Memory B cell (primary cell): ENCODE measurements around the gene BRSK2.
"Not testable (repeated sequence)": the region's sequence is repeated elsewhere in the genome, so short reads cannot be mapped to it uniquely, and the experiment has no call there.

Source experiments
- ATAC-seq: fragments of 150-1000 bp; cut with Tn5 transposase; 2 replicates; pipeline ENCODE4 v1.10.0; 2021; ENCODE audit warnings: low read depth, mild to moderate bottlenecking, moderate library complexity
- DNase-seq, 2 donors: peaks; one replicate each; pipeline ENCODE4 v3.0.0; 2022; ENCODE audit warnings: low spot score in 2 of 2
- H3K27ac Mint-ChIP-seq: one replicate; pipeline ENCODE4 v1.8.0; 2022; ENCODE audit warnings: mild to moderate bottlenecking, moderate library complexity, mixed read lengths
- H3K27me3 Mint-ChIP-seq: one replicate; pipeline ENCODE4 v1.8.0; 2022; ENCODE audit warnings: mixed read lengths
- H3K36me3 Mint-ChIP-seq: one replicate; pipeline ENCODE4 v1.8.0; 2022; ENCODE audit warnings: mild to moderate bottlenecking, mixed read lengths
- H3K4me1 Mint-ChIP-seq: one replicate; pipeline ENCODE4 v1.8.0; 2022; ENCODE audit warnings: mixed read lengths
- H3K4me3 Mint-ChIP-seq: one replicate; pipeline ENCODE4 v1.8.0; 2022; ENCODE audit warnings: mild to moderate bottlenecking, moderate library complexity, mixed read lengths
- H3K9me3 Mint-ChIP-seq: one replicate; pipeline ENCODE4 v1.8.0; 2022; ENCODE audit warnings: mixed read lengths

Gene BRSK2

GRCh38 chr11:1507381-1508140 lies 117.8 kb downstream of the BRSK2 start:
- no peak for DNase-seq
- Mint-ChIP-seq H3K27ac (no peak overlapping the region), H3K4me3 (no peak overlapping the region), H3K36me3 (peaks cover 1% of the 10 kb centered on the region), H3K9me3 (no peaks in the 10 kb centered on the region), H3K27me3 (no peaks in the 10 kb centered on the region), H3K4me1 (peaks cover 30% of the 10 kb centered on the region)
- no peak for ATAC-seq

- Mint-ChIP-seq H3K27me3 (no peaks in the 10 kb centered on the region), H3K9me3 (no peaks in the 10 kb centered on the region), H3K4me1 (peaks cover 33% of the 10 kb centered on the region), H3K4me3 (no peak overlapping the region), H3K36me3 (peaks cover 5% of the 10 kb centered on the region), H3K27ac (no peak overlapping the region)
- DNase-seq: no peak
- ATAC-seq: no peak
Measured at GRCh38 chr11:1508491-1508891, 118.8 kb downstream of the BRSK2 start.

DNA sequence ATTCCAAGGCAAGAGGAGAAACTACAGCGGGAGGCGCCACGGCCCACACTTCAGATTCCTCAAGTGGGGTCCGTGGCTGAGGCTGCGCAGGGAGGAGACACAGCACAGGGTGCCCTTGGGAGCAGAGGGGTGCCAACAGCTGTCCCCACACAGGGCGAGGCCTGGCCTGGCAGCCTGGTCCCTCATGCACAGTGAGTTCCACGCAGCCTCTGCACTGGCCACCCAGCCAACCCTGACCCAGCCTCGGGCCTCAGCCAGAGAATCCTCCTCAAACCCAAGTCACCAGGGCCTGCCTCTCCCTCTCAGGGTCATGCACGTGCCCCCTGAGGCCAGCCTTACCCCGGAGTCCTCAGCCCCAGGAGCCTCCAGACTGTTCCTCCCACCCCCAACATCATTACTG lies 119.3 kb downstream of the BRSK2 start:
- no peak for DNase-seq
- H3K4me3 Mint-ChIP-seq: no peak overlapping the region
- H3K4me1 Mint-ChIP-seq: peaks cover 35% of the 10 kb centered on the region
- no peak for ATAC-seq
- no peaks in the 10 kb centered on the region for H3K9me3 Mint-ChIP-seq
- H3K36me3 Mint-ChIP-seq: peaks cover 7% of the 10 kb centered on the region
- H3K27me3 Mint-ChIP-seq: no peaks in the 10 kb centered on the region
- H3K27ac Mint-ChIP-seq: peak overlapping the region; percentile 20

DNA sequence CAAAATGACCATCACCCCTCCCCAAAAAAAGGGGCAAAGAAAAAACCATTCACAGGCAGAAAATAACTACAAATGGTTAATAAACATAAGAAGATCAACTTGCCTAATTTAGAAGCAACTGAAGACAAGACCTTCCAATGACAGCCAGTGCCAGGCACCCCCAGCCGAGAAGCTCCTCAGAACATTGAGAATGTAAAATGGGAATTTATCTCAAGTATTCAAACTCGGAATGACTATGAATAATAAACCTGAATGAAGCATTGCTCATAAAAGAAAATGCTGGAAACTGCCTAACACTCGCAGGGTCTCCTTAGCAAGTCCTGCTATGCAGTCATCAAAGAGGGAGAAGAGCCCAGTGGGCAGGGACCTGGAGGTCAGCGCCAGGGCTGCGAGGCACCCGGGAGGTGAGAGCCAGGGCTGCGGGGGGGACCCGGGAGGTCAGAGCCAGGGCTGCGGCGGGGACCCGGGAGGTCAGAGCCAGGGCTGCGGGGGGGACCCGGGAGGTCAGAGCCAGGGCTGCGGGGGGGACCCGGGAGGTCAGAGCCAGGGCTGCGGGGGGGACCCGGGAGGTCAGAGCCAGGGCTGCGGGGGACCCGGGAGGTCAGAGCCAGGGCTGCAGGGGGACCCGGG lies 120.0 kb downstream of the BRSK2 start:
- Mint-ChIP-seq H3K9me3 (no peaks in the 10 kb centered on the region), H3K27me3 (no peaks in the 10 kb centered on the region), H3K36me3 (peaks cover 8% of the 10 kb centered on the region), H3K4me1 (peaks cover 40% of the 10 kb centered on the region), H3K27ac (peak overlapping the region; percentile 20), H3K4me3 (no peak overlapping the region)
- DNase-seq (no peak), ATAC-seq (no peak)

DNA sequence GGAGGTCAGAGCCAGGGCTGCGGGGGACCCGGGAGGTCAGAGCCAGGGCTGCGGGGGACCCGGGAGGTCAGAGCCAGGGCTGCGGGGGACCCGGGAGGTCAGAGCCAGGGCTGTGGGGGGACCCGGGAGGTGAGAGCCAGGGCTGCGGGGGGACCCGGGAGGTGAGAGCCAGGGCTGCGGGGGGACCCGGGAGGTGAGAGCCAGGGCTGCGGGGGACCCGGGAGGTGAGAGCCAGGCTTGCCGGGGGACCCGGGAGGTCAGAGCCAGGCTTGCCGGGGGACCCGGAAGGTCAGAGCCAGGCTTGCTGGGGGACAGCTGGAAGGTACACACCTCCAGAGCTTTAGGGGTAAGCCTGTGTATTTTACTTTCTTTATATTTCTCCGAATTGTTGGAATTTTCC lies 120.6 kb downstream of the BRSK2 start:
- not testable (repeated sequence) for H3K27me3 Mint-ChIP-seq, H3K9me3 Mint-ChIP-seq, DNase-seq, H3K4me3 Mint-ChIP-seq, H3K36me3 Mint-ChIP-seq, H3K27ac Mint-ChIP-seq, ATAC-seq
- H3K4me1 Mint-ChIP-seq: peaks cover 41% of the 10 kb centered on the region

GRCh38 chr11:1510928-1511327 lies 121.2 kb downstream of the BRSK2 start:
- Mint-ChIP-seq H3K4me3 (no peak overlapping the region), H3K9me3 (no peaks in the 10 kb centered on the region), H3K36me3 (peaks cover 8% of the 10 kb centered on the region), H3K27me3 (no peaks in the 10 kb centered on the region), H3K27ac (no peak overlapping the region), H3K4me1 (peaks cover 46% of the 10 kb centered on the region)
- DNase-seq (no peak), ATAC-seq (no peak)

DNA sequence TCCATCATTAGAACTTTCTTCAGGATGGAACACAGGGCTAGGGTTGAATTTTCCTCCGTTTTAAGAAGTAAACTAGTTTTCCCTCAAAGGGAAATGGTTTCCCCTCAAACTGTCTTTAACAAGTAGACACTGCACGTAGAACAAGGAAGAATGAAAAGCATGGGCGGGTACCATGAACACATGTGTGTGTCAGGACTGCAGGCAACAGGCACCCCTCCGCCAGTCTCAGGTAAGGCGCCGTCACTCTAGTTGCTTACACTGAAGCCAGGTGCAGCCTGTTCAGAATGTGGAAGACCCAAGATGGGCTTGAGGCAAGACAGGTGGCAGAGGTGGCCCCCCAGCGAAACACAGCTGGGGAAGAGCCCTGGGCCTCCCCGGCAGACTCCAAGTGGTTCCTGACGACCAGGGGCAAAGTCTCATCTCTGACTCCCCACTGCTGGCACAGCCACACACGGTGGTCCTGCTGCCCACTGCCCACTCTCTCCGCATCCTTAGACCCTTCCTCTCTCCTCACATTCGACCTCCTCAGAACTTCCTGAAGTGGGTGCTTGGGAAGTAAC lies 122.3 kb downstream of the BRSK2 start:
- peaks cover 8% of the 10 kb centered on the region for H3K36me3 Mint-ChIP-seq
- DNase-seq: no peak
- ATAC-seq: no peak
- no peak overlapping the region for H3K27ac Mint-ChIP-seq
- H3K4me1 Mint-ChIP-seq: peaks cover 49% of the 10 kb centered on the region
- H3K9me3 Mint-ChIP-seq: no peaks in the 10 kb centered on the region
- no peaks in the 10 kb centered on the region for H3K27me3 Mint-ChIP-seq
- no peak overlapping the region for H3K4me3 Mint-ChIP-seq
